ENCODE measurements around the gene IGSF6.
A peak's percentile ranks its signal among the peaks of the same experiment; 100 is the strongest.
"Not testable (repeated sequence)": the region's sequence is repeated elsewhere in the genome, so short reads cannot be mapped to it uniquely, and the experiment has no call there.

Gene IGSF6

DNA sequence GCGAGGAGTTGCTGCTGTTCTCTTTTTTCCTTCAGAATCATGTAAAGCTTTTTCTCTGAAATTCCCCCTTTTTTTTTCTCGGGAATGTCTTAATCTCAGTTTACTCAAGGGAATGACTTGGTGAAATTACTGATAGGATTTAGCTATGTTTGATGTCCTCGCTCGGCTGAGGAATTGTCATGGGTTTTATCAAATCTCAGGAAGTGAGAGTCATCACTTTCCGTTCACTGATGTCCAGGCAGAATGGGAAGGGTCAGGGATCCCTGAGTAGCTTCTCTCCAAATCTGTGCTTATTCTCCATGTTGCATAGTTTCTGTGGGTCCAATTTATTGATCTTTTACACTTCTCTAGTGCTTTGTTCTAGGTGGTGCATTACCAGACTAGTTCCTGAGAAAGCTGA is 6.3 kb downstream of the IGSF6 start:
- H3K36me3 Mint-ChIP-seq (ENCODE audit: low read depth), result peaks cover 91% of the 10 kb centered on the region
- H3K4me1 Mint-ChIP-seq (ENCODE audit: low read depth), result peaks cover 57% of the 10 kb centered on the region
- H3K27me3 Mint-ChIP-seq, result no peaks in the 10 kb centered on the region
- peak overlapping the region; percentile 85 for H3K27ac Mint-ChIP-seq
- H3K9me3 Mint-ChIP-seq, result no peaks in the 10 kb centered on the region
- intact Hi-C loops (cut with micrococcal nuclease), result no loop called here
- H3K4me3 Mint-ChIP-seq, result peak overlapping the region; percentile 34

DNA sequence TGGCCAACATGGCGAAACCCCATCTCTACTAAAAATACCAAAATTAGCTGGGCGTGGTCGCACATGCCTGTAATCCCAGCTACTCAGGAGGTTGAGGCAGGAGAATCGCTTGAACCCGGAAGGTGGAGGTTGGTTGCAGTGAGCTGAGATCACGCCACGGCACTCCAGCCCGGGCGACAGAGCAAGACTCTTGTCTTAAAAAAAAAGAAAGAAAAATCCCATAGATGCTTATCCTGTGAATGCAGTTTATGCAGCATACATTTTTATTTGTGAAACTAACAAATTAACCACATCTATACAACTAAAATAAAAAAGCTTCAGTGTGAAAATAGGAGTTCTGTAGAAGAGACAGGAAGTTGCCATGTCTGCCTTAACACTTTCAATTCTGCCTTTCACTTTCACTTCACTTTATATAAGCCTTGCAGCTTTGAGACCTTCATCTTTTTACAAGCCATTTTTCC is 7.1 kb downstream of the IGSF6 start:
- Mint-ChIP-seq H3K27ac (peak overlapping the region; percentile 85), H3K36me3 (ENCODE audit: low read depth) (peaks cover 93% of the 10 kb centered on the region), H3K4me3 (peak overlapping the region; percentile 68), H3K27me3 (no peaks in the 10 kb centered on the region), H3K4me1 (ENCODE audit: low read depth) (peaks cover 57% of the 10 kb centered on the region), H3K9me3 (no peaks in the 10 kb centered on the region)
- intact Hi-C loops (cut with micrococcal nuclease), result no loop called here

DNA sequence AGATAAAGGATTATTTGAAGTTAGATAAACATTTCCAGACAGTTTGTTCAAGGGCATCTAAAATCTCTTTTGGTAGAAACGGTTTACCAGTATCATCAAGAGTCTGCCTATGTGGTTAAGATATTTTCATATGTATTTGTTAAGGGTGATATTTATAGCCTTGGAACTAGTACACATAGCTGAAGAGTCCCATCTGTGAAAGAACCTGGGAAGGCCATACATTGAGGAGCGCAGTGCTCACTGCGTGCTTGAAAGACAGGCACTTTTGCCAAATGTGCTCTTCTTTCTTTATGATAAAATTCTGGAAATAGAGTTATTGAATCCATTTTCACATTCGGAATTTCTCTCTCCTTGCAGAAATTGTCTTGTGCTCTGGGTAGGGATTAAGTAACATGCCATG is 7.7 kb downstream of the IGSF6 start:
- Mint-ChIP-seq H3K27ac (peak overlapping the region; percentile 85), H3K4me1 (ENCODE audit: low read depth) (peaks cover 57% of the 10 kb centered on the region), H3K27me3 (no peaks in the 10 kb centered on the region), H3K9me3 (no peaks in the 10 kb centered on the region), H3K36me3 (ENCODE audit: low read depth) (peaks cover 86% of the 10 kb centered on the region), H3K4me3 (peak overlapping the region; percentile 68)
- intact Hi-C loops (cut with micrococcal nuclease), result loop anchor here (5.0 kb wide), 1 partner anchor 37 kb away; no protein-coding TSS in a partner anchor

DNA sequence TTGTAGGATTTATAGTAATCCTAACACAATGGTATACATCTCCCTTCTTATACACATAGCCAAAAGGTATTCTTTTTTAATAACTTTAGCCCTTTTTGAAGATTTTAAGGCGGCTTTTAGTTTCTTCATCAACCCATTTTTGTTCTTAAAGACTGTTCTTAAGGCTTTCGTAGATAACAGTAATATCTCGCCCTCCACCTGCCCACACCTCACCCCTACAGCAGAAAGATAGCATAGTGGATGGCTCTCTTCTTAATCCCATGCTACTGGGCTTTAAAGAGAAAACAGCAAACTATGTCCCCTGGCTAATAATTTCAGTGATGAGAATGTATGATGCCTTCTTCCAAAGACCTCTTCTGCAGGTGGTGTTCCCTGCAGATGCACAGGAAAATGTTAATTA is 8.6 kb downstream of the IGSF6 start:
- H3K4me3 Mint-ChIP-seq, result peak overlapping the region; percentile 6
- H3K27me3 Mint-ChIP-seq, result no peaks in the 10 kb centered on the region
- no peaks in the 10 kb centered on the region for H3K9me3 Mint-ChIP-seq
- no peak overlapping the region for H3K27ac Mint-ChIP-seq
- peaks cover 77% of the 10 kb centered on the region for H3K36me3 Mint-ChIP-seq (ENCODE audit: low read depth)
- intact Hi-C loops (cut with micrococcal nuclease), result loop anchor here (5.0 kb wide), 1 partner anchor 36 kb away; no protein-coding TSS in a partner anchor
- peaks cover 52% of the 10 kb centered on the region for H3K4me1 Mint-ChIP-seq (ENCODE audit: low read depth)

DNA sequence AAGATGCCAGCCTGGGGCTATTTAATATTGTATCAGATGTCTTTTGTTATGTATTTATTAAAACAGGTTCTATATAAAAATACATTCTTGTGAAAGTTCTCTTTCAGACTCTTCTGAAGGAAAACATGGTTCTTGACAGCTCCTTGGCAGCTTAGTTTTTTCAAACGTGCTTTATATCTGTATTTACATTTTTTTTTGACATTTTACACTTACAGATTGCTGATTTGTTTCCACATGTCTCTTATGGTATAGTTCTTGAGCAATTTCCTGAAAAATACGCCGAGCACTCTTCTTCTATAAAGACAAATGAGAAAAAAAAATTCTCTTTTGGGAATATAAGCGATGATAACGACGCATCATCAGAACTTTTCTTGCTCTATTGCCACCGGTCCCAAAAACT is 9.5 kb downstream of the IGSF6 start:
- Mint-ChIP-seq H3K27me3 (no peaks in the 10 kb centered on the region), H3K4me1 (ENCODE audit: low read depth) (peaks cover 52% of the 10 kb centered on the region), H3K36me3 (ENCODE audit: low read depth) (peaks cover 75% of the 10 kb centered on the region), H3K9me3 (no peaks in the 10 kb centered on the region), H3K27ac (no peak overlapping the region), H3K4me3 (no peak overlapping the region)
- intact Hi-C loops (cut with micrococcal nuclease), result loop anchor here (5.0 kb wide), 1 partner anchor 36 kb away; no protein-coding TSS in a partner anchor

DNA sequence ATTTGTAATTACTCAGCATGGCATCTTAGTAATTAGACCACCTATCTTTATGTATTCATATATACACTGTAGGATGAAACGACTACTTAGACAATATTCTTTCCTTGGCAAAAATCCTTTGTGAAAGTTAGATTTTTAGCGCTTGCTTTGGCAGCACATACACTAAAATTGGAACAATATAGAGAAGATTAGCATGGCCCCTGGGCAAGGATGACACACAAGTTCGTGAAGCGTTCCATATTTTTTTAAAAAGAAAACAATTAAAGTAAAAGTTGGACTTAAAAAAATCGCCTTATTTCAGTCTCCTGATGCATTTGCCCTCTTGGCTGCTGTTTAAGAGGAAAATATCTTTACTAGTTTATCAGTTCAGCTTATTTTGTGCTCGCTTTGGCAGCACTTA is 10.5 kb downstream of the IGSF6 start:
- Mint-ChIP-seq H3K9me3 (no peaks in the 10 kb centered on the region), H3K4me1 (ENCODE audit: low read depth) (peaks cover 46% of the 10 kb centered on the region), H3K36me3 (ENCODE audit: low read depth) (peaks cover 75% of the 10 kb centered on the region), H3K4me3 (no peak overlapping the region), H3K27me3 (no peaks in the 10 kb centered on the region), H3K27ac (no peak overlapping the region)
- intact Hi-C loops (cut with micrococcal nuclease), result loop anchor here (5.0 kb wide), 1 partner anchor 35 kb away; no protein-coding TSS in a partner anchor

DNA sequence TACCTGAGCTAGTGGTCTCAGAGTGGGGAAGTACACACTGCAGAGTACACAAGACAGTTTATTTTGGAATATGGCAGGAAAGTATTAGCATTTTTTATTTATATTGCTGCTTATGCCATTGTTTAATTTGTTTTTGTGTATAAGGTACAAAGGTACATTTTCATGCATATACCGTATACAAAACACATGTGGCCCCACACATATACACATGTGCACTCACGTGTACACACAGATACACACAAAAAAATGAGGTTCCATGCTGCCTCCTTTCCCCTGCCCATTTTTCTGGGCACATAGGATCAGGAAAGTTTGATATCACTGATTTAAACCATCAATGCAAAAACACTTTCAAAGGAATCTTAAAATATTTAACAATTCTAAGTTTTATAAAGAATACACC is 12.9 kb downstream of the IGSF6 start:
- Mint-ChIP-seq H3K4me1 (ENCODE audit: low read depth) (peaks cover 38% of the 10 kb centered on the region), H3K27me3 (no peaks in the 10 kb centered on the region), H3K4me3 (no peak overlapping the region), H3K27ac (no peak overlapping the region), H3K36me3 (ENCODE audit: low read depth) (peaks cover 80% of the 10 kb centered on the region), H3K9me3 (no peaks in the 10 kb centered on the region)
- intact Hi-C loops (cut with micrococcal nuclease), result no loop called here

DNA sequence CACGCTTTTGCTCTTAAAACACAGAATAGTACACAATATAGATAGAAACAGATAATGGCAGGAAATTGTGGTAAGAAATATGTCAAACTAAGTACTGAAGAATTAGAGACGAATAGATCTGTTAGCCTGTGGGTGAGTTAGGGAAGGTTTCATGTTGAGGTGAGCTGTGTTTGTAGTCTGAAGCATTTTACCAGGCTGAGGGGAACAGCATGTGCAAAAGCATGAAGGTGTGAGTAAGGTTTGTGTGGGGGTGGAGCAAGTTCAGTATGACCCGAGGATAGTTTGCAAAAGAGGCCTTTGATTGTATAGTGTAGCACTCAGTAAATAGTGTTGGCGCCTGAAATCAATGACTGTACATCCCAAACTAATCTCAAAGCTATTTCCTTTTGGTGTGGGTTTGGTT is 13.8 kb downstream of the IGSF6 start:
- intact Hi-C loops (cut with micrococcal nuclease), result no loop called here
- no peak overlapping the region for H3K4me3 Mint-ChIP-seq
- H3K27me3 Mint-ChIP-seq, result no peaks in the 10 kb centered on the region
- H3K9me3 Mint-ChIP-seq, result no peaks in the 10 kb centered on the region
- H3K4me1 Mint-ChIP-seq (ENCODE audit: low read depth), result peaks cover 29% of the 10 kb centered on the region
- peaks cover 80% of the 10 kb centered on the region for H3K36me3 Mint-ChIP-seq (ENCODE audit: low read depth)
- H3K27ac Mint-ChIP-seq, result no peak overlapping the region

DNA sequence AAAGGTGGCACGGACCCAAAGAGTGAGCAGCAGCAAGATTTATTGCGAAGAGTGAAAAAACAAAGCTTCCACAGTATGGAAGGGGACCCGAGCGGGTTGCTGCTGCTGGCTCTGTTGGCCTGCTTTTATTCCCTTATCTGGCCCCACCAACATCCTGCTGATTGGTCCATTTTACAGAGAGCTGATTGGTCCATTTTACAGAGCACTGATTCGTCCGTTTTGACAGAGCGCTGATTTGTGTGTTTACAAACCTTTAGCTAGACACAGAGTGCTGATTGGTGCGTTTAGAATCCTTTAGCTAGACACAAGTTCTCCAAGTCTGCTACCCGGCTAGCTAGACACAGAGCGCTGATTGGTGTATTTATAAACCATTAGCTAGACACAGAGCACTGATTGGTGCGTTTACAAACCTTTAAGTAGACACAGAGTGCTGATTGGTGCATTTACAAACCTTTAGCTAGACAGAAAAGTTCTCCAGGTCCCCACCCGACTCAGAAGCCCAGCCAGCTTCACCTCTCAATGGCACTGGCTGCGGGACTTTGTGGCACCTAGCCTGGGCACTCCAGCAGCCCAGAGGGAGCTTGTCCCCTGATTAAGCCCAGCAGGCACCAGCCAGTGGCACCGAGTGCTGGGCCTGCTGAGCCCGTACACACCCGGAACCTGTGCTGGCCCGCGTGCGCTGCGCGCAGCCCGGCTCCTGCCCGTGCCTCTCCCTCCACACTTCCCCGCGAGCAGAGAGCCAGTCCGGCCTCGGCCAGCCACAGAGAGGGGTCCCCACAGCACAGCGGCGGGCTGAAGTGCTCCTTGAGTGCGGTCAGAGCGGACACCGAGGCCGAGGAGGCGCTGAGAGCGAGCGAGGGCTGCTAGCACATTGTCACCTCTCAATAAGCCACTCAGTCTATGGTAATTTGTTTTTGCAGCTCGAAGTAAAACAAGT is 15.1 kb downstream of the IGSF6 start:
- H3K9me3 Mint-ChIP-seq, result no peaks in the 10 kb centered on the region
- H3K4me1 Mint-ChIP-seq (ENCODE audit: low read depth), result peaks cover 32% of the 10 kb centered on the region
- peaks cover 73% of the 10 kb centered on the region for H3K36me3 Mint-ChIP-seq (ENCODE audit: low read depth)
- intact Hi-C loops (cut with micrococcal nuclease), result no loop called here
- no peak overlapping the region for H3K4me3 Mint-ChIP-seq
- no peaks in the 10 kb centered on the region for H3K27me3 Mint-ChIP-seq
- no peak overlapping the region for H3K27ac Mint-ChIP-seq

DNA sequence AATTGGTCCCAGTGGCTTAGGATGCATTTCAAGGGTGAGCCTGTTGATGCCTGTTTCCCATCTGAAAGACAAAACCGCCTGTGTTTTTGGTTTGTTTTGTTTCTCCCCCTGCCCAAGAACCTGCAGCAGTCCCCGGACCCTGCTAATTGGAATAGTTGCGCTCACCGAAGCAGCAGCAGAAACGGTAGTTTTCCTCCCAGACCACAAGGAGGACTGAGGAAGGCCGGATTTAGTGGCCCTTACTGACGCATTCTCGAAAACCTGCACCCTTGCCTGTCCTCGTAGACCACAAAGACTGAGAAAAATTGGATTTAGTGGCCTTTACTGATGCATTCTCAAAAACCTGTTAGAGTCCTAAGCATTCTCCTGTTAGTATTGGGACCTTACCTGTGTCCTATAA is 16.7 kb downstream of the IGSF6 start:
- Mint-ChIP-seq H3K36me3 (ENCODE audit: low read depth) (peaks cover 59% of the 10 kb centered on the region), H3K4me1 (ENCODE audit: low read depth) (peaks cover 48% of the 10 kb centered on the region)
- H3K9me3 Mint-ChIP-seq; H3K4me3 Mint-ChIP-seq; intact Hi-C loops (cut with micrococcal nuclease); H3K27ac Mint-ChIP-seq; H3K27me3 Mint-ChIP-seq: not testable (repeated sequence)

DNA sequence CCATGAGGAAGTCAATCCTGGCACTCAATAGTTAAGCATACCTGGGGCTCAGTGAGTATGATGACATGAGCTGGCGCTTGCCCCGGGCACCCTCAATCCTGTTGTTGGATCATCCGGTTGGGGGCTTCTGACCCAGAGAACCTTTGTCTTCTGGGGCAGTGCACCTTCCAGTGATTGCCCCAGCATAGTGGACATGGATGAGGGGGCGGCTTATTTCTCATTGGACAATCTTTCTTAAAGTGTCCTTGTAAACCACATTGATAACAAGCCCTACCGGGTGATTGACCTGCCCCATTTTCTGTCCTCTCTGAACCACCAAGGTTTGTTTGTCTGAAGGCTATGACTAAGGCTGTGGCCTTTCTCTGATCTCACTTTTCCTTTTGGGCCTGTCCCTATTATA is 18.2 kb downstream of the IGSF6 start:
- peaks cover 72% of the 10 kb centered on the region for H3K36me3 Mint-ChIP-seq (ENCODE audit: low read depth)
- H3K27ac Mint-ChIP-seq, result no peak overlapping the region
- H3K4me1 Mint-ChIP-seq (ENCODE audit: low read depth), result peaks cover 55% of the 10 kb centered on the region
- intact Hi-C loops (cut with micrococcal nuclease), result no loop called here
- H3K27me3 Mint-ChIP-seq, result no peaks in the 10 kb centered on the region
- no peak overlapping the region for H3K4me3 Mint-ChIP-seq
- no peaks in the 10 kb centered on the region for H3K9me3 Mint-ChIP-seq

DNA sequence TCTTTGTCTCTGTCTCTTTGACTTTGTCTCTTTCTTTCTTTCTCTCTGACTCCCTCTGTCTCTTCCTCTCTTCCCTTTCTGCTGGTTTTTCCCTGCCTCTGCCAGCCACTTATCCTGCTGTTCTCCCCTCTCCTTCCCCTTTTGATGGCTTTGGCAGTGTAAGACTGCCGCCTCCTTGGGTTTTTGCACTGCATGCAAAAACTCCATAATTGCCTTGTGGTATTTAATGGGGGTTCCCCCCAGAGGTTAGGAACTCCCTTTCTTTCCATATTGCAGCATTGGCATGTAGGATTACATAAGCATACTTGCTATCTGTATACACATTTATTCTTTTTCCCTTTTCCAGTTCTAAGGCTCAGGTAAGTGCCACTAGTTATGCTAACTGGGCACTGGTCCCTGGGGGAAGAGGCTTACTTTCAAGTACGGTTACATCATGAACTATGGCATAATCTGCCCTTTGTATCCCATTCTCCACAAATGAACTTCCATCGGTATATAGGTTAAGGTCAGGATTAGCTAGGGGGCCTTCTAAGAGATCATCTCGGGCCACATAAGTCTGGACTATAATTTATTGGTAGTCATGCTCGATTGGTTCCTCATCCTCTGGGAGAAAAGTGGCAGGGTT is 20.3 kb downstream of the IGSF6 start:
- H3K36me3 Mint-ChIP-seq (ENCODE audit: low read depth), result peaks cover 79% of the 10 kb centered on the region
- H3K27ac Mint-ChIP-seq, result peak overlapping the region; percentile 63
- H3K9me3 Mint-ChIP-seq; H3K27me3 Mint-ChIP-seq; intact Hi-C loops (cut with micrococcal nuclease): not testable (repeated sequence)
- H3K4me1 Mint-ChIP-seq (ENCODE audit: low read depth), result peaks cover 45% of the 10 kb centered on the region
- peak overlapping the region; percentile 18 for H3K4me3 Mint-ChIP-seq

DNA sequence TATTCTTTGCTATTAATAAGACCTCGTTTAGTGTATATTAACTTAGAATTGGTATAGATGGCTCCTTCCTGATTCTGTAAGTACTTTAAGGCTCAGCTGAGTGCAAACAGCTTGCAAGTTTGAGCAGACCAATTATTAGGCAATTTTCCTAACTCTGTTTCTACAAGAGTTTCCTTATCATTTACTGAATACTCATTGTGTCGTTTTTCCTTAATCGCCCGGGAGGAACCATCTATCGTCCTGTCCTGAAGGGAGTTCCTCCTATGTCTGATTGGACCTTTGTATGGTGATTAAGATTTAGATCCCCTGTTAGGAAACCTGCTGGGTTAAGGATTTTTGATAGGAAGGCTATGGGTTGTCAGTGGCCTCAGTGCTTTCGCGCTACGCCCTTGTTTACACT is 21.0 kb downstream of the IGSF6 start:
- H3K4me3 Mint-ChIP-seq; intact Hi-C loops (cut with micrococcal nuclease); H3K9me3 Mint-ChIP-seq; H3K27me3 Mint-ChIP-seq: not testable (repeated sequence)
- H3K4me1 Mint-ChIP-seq (ENCODE audit: low read depth), result peaks cover 50% of the 10 kb centered on the region
- peak overlapping the region; percentile 63 for H3K27ac Mint-ChIP-seq
- peaks cover 79% of the 10 kb centered on the region for H3K36me3 Mint-ChIP-seq (ENCODE audit: low read depth)

DNA sequence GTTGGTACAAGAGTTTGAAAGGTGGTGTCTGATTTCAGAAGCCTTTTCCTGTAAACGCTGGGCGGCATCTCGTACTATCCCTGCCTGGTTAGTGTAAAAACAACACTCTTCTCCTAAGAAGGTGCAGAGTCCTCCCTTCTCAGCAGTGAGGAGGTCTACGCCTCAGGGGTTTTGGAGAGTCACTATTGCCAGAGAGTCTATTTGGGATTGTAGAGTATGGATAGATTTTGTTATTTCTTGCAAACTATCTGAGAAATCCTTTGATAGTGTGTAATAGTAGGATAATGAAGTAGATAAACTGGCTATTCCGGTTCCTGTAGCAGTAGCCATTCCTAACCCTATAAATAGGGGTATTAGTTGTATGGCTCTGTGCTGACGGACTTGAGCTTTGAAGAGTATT is 21.5 kb downstream of the IGSF6 start:
- Mint-ChIP-seq H3K4me1 (ENCODE audit: low read depth) (peaks cover 50% of the 10 kb centered on the region), H3K36me3 (ENCODE audit: low read depth) (peaks cover 79% of the 10 kb centered on the region)
- H3K27me3 Mint-ChIP-seq; H3K9me3 Mint-ChIP-seq; H3K4me3 Mint-ChIP-seq; H3K27ac Mint-ChIP-seq; intact Hi-C loops (cut with micrococcal nuclease): not testable (repeated sequence)

Data from dendritic cell treated with granulocyte-macrophage colony-stimulating factor and Interleukin-4, amounts not matched to agents 40 ng/mL and 50 ng/mL, for 4 days (primary cell).